ENCODE measurements around the gene FAM187B. TPM values are rescaled to one million over a fixed set of nuclear protein-coding genes. Genes with fewer than 3 reads are reported as not detected.
A peak's percentile ranks its signal among the peaks of the same experiment; 100 is the strongest.

FAM187B gene
- polyA plus RNA-seq, 3 donors from 2014 or later: not detected

- DNase-seq: no peak
- Mint-ChIP-seq H3K9me3 (no peaks in the 10 kb centered on the region), H3K4me1 (peaks cover 42 to 50% of the 10 kb centered on the region in 2 donors), H3K36me3 (peaks cover 3 to 12% (median 10%) of the 10 kb centered on the region in 3 donors), H3K27me3 (ENCODE audit: low read depth in 3 of 3) (peaks cover 14 to 21% (median 16%) of the 10 kb centered on the region in 3 donors), H3K4me3 (peak overlapping the region; percentile 93 to 96 (median 94)), H3K27ac (peak overlapping the region; percentile 92 to 97 (median 96))
These were observed 38.8 kb upstream of the FAM187B start for GRCh38 chr19:35267353-35267817.

GRCh38 chr19:35266520-35267352 is 38.2 kb upstream of the FAM187B start:
- peaks cover 36 to 44% of the 10 kb centered on the region in 2 donors for H3K4me1 Mint-ChIP-seq
- peak overlapping the region; percentile 92 to 97 (median 96) for H3K27ac Mint-ChIP-seq

GRCh38 chr19:35265900-35266519 is 37.5 kb upstream of the FAM187B start:
- peak overlapping the region; percentile 82 to 92 (median 90) for H3K27ac Mint-ChIP-seq
- peak in 2 of 3 donors; percentile 20 to 22 for DNase-seq
- peaks cover 11 to 21% (median 14%) of the 10 kb centered on the region in 3 donors for H3K27me3 Mint-ChIP-seq (ENCODE audit: low read depth in 3 of 3)
- peaks cover 36 to 43% of the 10 kb centered on the region in 2 donors for H3K4me1 Mint-ChIP-seq
- peaks cover 0 to 4% (median 3%) of the 10 kb centered on the region in 3 donors for H3K36me3 Mint-ChIP-seq
- peak overlapping the region; percentile 74 to 93 (median 81) for H3K4me3 Mint-ChIP-seq
- H3K9me3 Mint-ChIP-seq: no peaks in the 10 kb centered on the region

More at GRCh38 chr19:35266520-35267352, 38.2 kb upstream of the FAM187B start:
- H3K9me3 Mint-ChIP-seq: no peaks in the 10 kb centered on the region
- peak in 1 of 3 donors; percentile 13 for DNase-seq
- peak overlapping the region; percentile 93 to 96 (median 94) for H3K4me3 Mint-ChIP-seq
- H3K27me3 Mint-ChIP-seq (ENCODE audit: low read depth in 3 of 3): peaks cover 11 to 21% (median 14%) of the 10 kb centered on the region in 3 donors
- peaks cover 0 to 6% (median 5%) of the 10 kb centered on the region in 3 donors for H3K36me3 Mint-ChIP-seq

- peaks cover 33 to 36% of the 10 kb centered on the region in 2 donors for H3K4me1 Mint-ChIP-seq
- H3K27me3 Mint-ChIP-seq (ENCODE audit: low read depth in 3 of 3): peaks cover 11 to 21% (median 14%) of the 10 kb centered on the region in 3 donors
- DNase-seq: no peak
- no peaks in the 10 kb centered on the region for H3K9me3 Mint-ChIP-seq
- no peaks in the 10 kb centered on the region for H3K36me3 Mint-ChIP-seq
- peak overlapping the region; percentile 82 to 92 (median 90) for H3K27ac Mint-ChIP-seq
- H3K4me3 Mint-ChIP-seq: peak overlapping the region; percentile 74 to 93 (median 81)
These were observed 36.8 kb upstream of the FAM187B start for GRCh38 chr19:35265126-35265899.

- Mint-ChIP-seq H3K4me1 (peaks cover 28 to 29% of the 10 kb centered on the region in 2 donors), H3K9me3 (no peaks in the 10 kb centered on the region), H3K27me3 (ENCODE audit: low read depth in 3 of 3) (peaks cover 11 to 14% (median 11%) of the 10 kb centered on the region in 3 donors), H3K36me3 (no peaks in the 10 kb centered on the region), H3K27ac (peak overlapping the region in 5 of 6 donors; percentile 82 to 92 (median 88)), H3K4me3 (peak overlapping the region in 1 of 5 donors; percentile 50)
- no peak for DNase-seq
These were observed 36.0 kb upstream of the FAM187B start for GRCh38 chr19:35264268-35265125.

GRCh38 chr19:35262101-35262761 is 33.7 kb upstream of the FAM187B start:
- Mint-ChIP-seq H3K27ac (no peak overlapping the region), H3K9me3 (no peaks in the 10 kb centered on the region), H3K27me3 (ENCODE audit: low read depth in 3 of 3) (peaks cover 5 to 7% (median 5%) of the 10 kb centered on the region in 3 donors), H3K4me3 (no peak overlapping the region), H3K36me3 (no peaks in the 10 kb centered on the region), H3K4me1 (peaks cover 27 to 29% of the 10 kb centered on the region in 2 donors)
- DNase-seq: no peak

- H3K4me3 Mint-ChIP-seq: no peak overlapping the region
- H3K27ac Mint-ChIP-seq: no peak overlapping the region
These were observed 33.0 kb upstream of the FAM187B start for GRCh38 chr19:35261356-35262100.

GRCh38 chr19:35260694-35261304 is 32.3 kb upstream of the FAM187B start:
- no peak for DNase-seq
- no peaks in the 10 kb centered on the region for H3K9me3 Mint-ChIP-seq
- H3K36me3 Mint-ChIP-seq: no peaks in the 10 kb centered on the region
- no peak overlapping the region for H3K4me3 Mint-ChIP-seq
- H3K27me3 Mint-ChIP-seq (ENCODE audit: low read depth in 3 of 3): peaks cover 2 to 3% (median 3%) of the 10 kb centered on the region in 3 donors
- peaks cover 16 to 20% of the 10 kb centered on the region in 2 donors for H3K4me1 Mint-ChIP-seq
- peak overlapping the region in 1 of 6 donors; percentile 68 for H3K27ac Mint-ChIP-seq

More at GRCh38 chr19:35261356-35262100, 33.0 kb upstream of the FAM187B start:
- H3K9me3 Mint-ChIP-seq: no peaks in the 10 kb centered on the region
- peaks cover 23 to 28% of the 10 kb centered on the region in 2 donors for H3K4me1 Mint-ChIP-seq
- no peak for DNase-seq
- H3K27me3 Mint-ChIP-seq (ENCODE audit: low read depth in 3 of 3): peaks cover 4 to 7% (median 5%) of the 10 kb centered on the region in 3 donors
- H3K36me3 Mint-ChIP-seq: no peaks in the 10 kb centered on the region

- Mint-ChIP-seq H3K9me3 (peaks cover 0 to 2% (median 0%) of the 10 kb centered on the region in 6 donors), H3K4me3 (no peak overlapping the region), H3K36me3 (peaks cover 0 to 4% (median 0%) of the 10 kb centered on the region in 3 donors), H3K27ac (no peak overlapping the region), H3K27me3 (ENCODE audit: low read depth in 3 of 3) (peaks cover 0 to 1% (median 0%) of the 10 kb centered on the region in 3 donors), H3K4me1 (no peaks in the 10 kb centered on the region)
- no peak for DNase-seq
These were observed 28.5 kb upstream of the FAM187B start for GRCh38 chr19:35257113-35257461.

- DNase-seq: no peak
- H3K36me3 Mint-ChIP-seq: peaks cover 0 to 4% (median 0%) of the 10 kb centered on the region in 3 donors
- peaks cover 0 to 1% (median 0%) of the 10 kb centered on the region in 3 donors for H3K27me3 Mint-ChIP-seq (ENCODE audit: low read depth in 3 of 3)
- H3K4me1 Mint-ChIP-seq: no peaks in the 10 kb centered on the region
- no peak overlapping the region for H3K4me3 Mint-ChIP-seq
- H3K9me3 Mint-ChIP-seq: peaks cover 0 to 2% (median 0%) of the 10 kb centered on the region in 6 donors
- no peak overlapping the region for H3K27ac Mint-ChIP-seq
These were observed 28.0 kb upstream of the FAM187B start for GRCh38 chr19:35256566-35256965.

Data from immature natural killer cell (primary cell).